HTERT RPE-1 (cell line): ENCODE data around the gene COL4A2.
"Not testable (repeated sequence)": the region's sequence is repeated elsewhere in the genome, so short reads cannot be mapped to it uniquely, and the experiment has no call there.

Source experiments
- in situ Hi-C: fragments of 300-500 bp; cut with MboI; formaldehyde crosslinking; loops from 4 replicates; pipeline ENCODE4 v1.14.3; 2020; ENCODE audit warnings: low sequenced_read_pairs

Gene COL4A2

GRCh38 chr13:110521946-110522345 is 214.9 kb downstream of the COL4A2 start:
- in situ Hi-C loops: no loop called here

GRCh38 chr13:110522721-110523120 is 215.6 kb downstream of the COL4A2 start:
- in situ Hi-C loops: no loop called here

DNA sequence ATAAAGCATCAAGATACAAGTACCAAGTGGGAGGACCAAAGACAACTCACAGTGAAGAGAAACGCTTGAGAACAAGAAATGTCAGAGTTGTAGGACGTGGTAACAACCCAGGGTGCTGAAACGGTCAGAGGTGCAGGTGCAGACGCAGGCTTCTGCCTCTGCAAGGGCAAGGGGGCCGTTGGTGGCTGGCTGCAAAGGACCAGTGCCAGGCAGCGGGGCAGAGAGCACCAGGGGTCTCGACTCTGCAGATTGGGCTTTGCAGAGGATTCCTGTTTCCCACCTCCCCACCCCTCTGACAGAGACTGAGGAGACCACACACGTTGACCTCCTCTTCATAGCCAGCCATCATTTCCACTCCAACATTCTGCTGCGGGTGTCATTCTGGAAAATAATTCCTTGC is 216.1 kb downstream of the COL4A2 start:
- in situ Hi-C loops: no loop called here

DNA sequence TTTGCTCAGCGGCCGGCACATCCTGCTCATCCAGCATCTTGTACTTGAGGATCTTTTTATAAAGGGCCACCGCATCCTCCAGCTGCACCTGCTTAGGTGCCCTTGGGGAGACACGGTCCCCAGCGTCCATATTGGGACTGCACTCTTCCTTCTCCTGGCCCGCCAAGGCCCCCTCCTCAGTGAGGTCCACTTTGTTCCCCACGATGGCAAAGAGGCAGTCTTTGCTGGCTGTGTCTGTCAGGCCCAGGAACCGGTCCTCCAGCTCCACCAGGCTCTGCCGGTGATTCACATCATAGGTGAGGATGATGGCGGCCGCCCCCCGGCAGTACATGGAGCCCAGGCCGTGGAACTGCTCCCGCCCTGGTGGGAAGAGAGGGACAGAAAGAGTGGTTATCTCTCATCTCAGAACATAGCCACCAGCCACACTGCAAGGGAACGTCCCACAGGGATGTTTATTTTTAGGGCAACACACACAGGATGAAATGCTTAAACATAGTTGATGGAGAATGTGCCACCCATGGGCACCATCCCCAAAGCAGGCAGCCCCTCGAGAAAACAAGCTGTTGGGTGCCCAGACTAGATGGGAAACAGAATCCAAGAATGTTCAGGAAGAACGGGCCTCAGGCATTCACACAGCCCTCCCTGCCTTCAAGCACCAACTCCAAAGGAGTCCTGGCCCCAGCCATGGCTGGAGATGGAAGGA is 216.9 kb downstream of the COL4A2 start:
- in situ Hi-C loops: no loop called here

DNA sequence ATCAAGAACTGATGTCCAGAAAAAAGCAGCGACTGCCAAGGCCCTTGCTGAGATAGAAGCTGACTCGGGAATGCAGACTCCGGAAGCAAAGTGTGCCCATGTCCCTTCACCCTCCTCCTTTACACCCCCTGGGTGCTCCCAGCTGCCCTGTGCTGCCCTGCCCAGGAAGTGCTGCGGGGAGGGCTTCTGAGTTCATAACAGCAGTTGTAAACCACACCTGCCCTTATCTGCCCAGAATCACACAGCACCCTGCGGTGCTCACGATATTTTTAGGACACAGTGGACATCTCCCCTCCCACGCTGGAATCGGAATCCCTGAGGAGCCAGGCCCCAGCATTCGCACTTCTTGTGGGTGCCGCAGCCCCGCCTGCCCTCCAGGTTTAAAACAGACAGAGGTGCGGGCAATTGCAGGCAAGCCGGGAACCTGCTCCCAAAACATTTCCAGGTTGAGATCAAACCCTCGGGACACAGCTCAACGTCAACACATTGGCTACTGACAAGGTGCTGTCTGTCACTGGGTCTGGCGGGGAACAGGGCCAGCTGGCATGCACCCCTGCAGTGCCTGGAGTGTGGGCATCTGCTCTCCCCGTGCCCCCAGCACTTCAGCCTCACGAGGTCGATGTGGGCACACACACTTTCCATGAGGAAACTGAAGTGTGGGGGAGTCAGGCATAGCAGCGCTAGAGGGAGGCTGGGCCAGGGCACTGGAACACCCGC is 217.6 kb downstream of the COL4A2 start:
- in situ Hi-C loops: no loop called here

- in situ Hi-C loops: no loop called here
These were observed 218.5 kb downstream of the COL4A2 start for GRCh38 chr13:110525328-110526319.

GRCh38 chr13:110528371-110528770 is 221.3 kb downstream of the COL4A2 start:
- in situ Hi-C loops: no loop called here

DNA sequence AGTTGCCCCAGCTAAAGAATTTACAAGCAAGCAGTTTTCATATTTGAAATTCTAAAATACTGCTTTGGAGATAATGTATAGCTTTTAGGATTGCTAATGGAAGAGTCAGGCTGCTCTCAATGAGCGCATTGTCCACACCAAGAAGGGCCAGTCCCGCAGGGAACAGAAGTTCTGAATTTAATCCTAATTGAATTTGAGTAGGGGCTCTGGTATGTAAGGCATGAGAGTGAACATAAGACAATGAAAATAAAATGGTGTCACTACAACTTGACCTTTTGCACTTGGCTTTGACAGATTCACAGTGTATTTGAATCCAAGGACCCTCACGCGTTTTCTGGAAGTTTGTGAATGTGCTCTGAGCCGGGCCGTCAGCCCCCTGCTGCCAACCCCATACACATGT is 221.8 kb downstream of the COL4A2 start:
- in situ Hi-C loops: no loop called here

GRCh38 chr13:110529522-110530311 is 222.6 kb downstream of the COL4A2 start:
- in situ Hi-C loops: no loop called here

GRCh38 chr13:110531100-110531499 is 224.0 kb downstream of the COL4A2 start:
- in situ Hi-C loops: no loop called here

DNA sequence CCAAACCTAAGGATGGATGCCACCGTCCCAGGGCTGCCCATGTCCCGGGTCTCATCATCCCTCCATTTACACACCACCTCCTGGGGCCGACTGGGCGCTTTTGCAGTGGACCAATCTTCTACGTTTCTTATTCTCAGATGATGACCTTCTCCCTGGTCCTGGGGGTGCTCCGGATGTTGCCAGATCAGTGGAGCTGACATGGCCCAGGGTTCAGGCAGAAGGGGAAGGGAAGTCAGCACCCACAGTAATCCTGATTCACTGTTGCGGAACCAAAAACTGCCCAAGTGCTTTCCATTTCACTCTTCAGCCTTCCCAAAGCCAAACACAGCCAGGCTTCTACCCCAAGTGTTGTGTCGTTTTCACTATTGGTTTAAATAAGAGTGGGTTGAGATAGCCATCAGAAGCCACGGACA is 224.6 kb downstream of the COL4A2 start:
- in situ Hi-C loops: no loop called here

GRCh38 chr13:110532258-110532657 is 225.2 kb downstream of the COL4A2 start:
- in situ Hi-C loops: not testable (repeated sequence)

GRCh38 chr13:110533771-110534670 is 226.9 kb downstream of the COL4A2 start:
- in situ Hi-C loops: no loop called here

GRCh38 chr13:110535526-110535925 is 228.4 kb downstream of the COL4A2 start:
- in situ Hi-C loops: no loop called here

GRCh38 chr13:110536006-110536693 is 229.1 kb downstream of the COL4A2 start:
- in situ Hi-C loops: no loop called here

DNA sequence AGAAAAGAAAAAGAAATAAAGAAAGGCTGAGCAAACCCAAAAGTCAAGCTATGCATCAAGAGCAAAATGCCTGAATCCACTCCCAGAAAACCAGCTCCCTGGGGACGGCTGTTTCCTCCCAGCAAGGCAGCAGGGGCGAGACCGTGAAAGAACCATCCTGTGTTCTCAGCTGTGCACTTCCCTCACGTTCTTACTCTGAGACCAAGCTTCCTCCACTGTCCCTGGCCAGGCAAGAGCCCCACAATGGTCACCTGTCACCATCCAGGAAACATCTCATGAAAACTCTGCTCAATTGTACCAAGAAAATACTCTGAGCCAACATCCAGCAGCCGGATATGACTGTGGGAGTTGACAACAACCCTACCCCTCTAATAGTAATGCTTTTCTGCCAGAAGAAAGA is 231.5 kb downstream of the COL4A2 start:
- in situ Hi-C loops: no loop called here

GRCh38 chr13:110539894-110540293 is 232.8 kb downstream of the COL4A2 start:
- in situ Hi-C loops: no loop called here

GRCh38 chr13:110540871-110541525 is 233.9 kb downstream of the COL4A2 start:
- in situ Hi-C loops: no loop called here
